ENCODE measurements around the gene MPPED2.
A peak's percentile ranks its signal among the peaks of the same experiment; 100 is the strongest.

Gene MPPED2

GRCh38 chr11:30377347-30377746 is 208.8 kb downstream of the MPPED2 start:
- Histone ChIP-seq H3K36me3 (replicated peaks; ENCODE audit: low read depth, low read length) (no peaks in the 10 kb centered on the region), H3K9ac (ENCODE audit: low read length) (no peak overlapping the region), H3K4me2 (ENCODE audit: low read length) (no peak overlapping the region), H3K27ac (ENCODE audit: low read length) (no peak overlapping the region), H4K20me1 (ENCODE audit: insufficient read depth, low read length) (no peaks in the 10 kb centered on the region), H3K4me3 (ENCODE audit: low read length) (no peak overlapping the region), H3K4me1 (ENCODE audit: low read length) (no peaks in the 10 kb centered on the region), H3K27me3 (ENCODE audit: low read depth, low read length) (0 out of 2 replicates have a peak, but pooled peaks cover 4% of the 10 kb centered on the region), H3K9me3 (ENCODE audit: insufficient read depth, low read length) (no peaks in the 10 kb centered on the region), H3K79me2 (ENCODE audit: low read length) (no peaks in the 10 kb centered on the region), H2AFZ (ENCODE audit: low read depth, low read length) (no peak overlapping the region)
- TF ChIP-seq EZH2phosphoT487 (IDR thresholded peaks at IDR 0.05; ENCODE audit: low read depth): no peak
- TF ChIP-seq, protein P1, sequence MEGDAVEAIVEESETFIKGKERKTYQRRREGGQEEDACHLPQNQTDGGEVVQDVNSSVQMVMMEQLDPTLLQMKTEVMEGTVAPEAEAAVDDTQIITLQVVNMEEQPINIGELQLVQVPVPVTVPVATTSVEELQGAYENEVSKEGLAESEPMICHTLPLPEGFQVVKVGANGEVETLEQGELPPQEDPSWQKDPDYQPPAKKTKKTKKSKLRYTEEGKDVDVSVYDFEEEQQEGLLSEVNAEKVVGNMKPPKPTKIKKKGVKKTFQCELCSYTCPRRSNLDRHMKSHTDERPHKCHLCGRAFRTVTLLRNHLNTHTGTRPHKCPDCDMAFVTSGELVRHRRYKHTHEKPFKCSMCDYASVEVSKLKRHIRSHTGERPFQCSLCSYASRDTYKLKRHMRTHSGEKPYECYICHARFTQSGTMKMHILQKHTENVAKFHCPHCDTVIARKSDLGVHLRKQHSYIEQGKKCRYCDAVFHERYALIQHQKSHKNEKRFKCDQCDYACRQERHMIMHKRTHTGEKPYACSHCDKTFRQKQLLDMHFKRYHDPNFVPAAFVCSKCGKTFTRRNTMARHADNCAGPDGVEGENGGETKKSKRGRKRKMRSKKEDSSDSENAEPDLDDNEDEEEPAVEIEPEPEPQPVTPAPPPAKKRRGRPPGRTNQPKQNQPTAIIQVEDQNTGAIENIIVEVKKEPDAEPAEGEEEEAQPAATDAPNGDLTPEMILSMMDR (IDR thresholded peaks at IDR 0.05; ENCODE audit: low read depth, low read length): no peak

- Histone ChIP-seq H3K4me1 (ENCODE audit: low read length) (peaks cover 11% of the 10 kb centered on the region), H3K79me2 (ENCODE audit: low read length) (no peaks in the 10 kb centered on the region), H3K9me3 (ENCODE audit: insufficient read depth, low read length) (no peaks in the 10 kb centered on the region), H3K9ac (ENCODE audit: low read length) (no peak overlapping the region), H3K27ac (ENCODE audit: low read length) (no peak overlapping the region), H3K4me2 (ENCODE audit: low read length) (no peak overlapping the region), H3K27me3 (ENCODE audit: low read depth, low read length) (no peaks in the 10 kb centered on the region), H3K36me3 (replicated peaks; ENCODE audit: low read depth, low read length) (no peaks in the 10 kb centered on the region), H2AFZ (ENCODE audit: low read depth, low read length) (no peak overlapping the region), H3K4me3 (ENCODE audit: low read length) (no peak overlapping the region), H4K20me1 (ENCODE audit: insufficient read depth, low read length) (no peaks in the 10 kb centered on the region)
- TF ChIP-seq, protein P1 (IDR thresholded peaks at IDR 0.05; ENCODE audit: low read depth, low read length): no peak
- TF ChIP-seq EZH2phosphoT487 (IDR thresholded peaks at IDR 0.05; ENCODE audit: low read depth): no peak
Observed at GRCh38 chr11:30370164-30370563, 216.0 kb downstream of the MPPED2 start.

- Histone ChIP-seq H3K27ac (ENCODE audit: low read length) (no peak overlapping the region), H4K20me1 (ENCODE audit: insufficient read depth, low read length) (no peaks in the 10 kb centered on the region), H2AFZ (ENCODE audit: low read depth, low read length) (no peak overlapping the region), H3K4me1 (ENCODE audit: low read length) (peaks cover 11% of the 10 kb centered on the region), H3K9me3 (ENCODE audit: insufficient read depth, low read length) (no peaks in the 10 kb centered on the region), H3K36me3 (replicated peaks; ENCODE audit: low read depth, low read length) (no peaks in the 10 kb centered on the region), H3K4me2 (ENCODE audit: low read length) (no peak overlapping the region), H3K27me3 (ENCODE audit: low read depth, low read length) (0 out of 2 replicates have a peak, but pooled peaks cover 3% of the 10 kb centered on the region), H3K79me2 (ENCODE audit: low read length) (no peaks in the 10 kb centered on the region), H3K9ac (ENCODE audit: low read length) (no peak overlapping the region), H3K4me3 (ENCODE audit: low read length) (no peak overlapping the region)
- TF ChIP-seq, protein P1 (IDR thresholded peaks at IDR 0.05; ENCODE audit: low read depth, low read length): no peak
- TF ChIP-seq EZH2phosphoT487 (IDR thresholded peaks at IDR 0.05; ENCODE audit: low read depth): no peak
Observed at GRCh38 chr11:30368394-30368793, 217.8 kb downstream of the MPPED2 start.

DNA sequence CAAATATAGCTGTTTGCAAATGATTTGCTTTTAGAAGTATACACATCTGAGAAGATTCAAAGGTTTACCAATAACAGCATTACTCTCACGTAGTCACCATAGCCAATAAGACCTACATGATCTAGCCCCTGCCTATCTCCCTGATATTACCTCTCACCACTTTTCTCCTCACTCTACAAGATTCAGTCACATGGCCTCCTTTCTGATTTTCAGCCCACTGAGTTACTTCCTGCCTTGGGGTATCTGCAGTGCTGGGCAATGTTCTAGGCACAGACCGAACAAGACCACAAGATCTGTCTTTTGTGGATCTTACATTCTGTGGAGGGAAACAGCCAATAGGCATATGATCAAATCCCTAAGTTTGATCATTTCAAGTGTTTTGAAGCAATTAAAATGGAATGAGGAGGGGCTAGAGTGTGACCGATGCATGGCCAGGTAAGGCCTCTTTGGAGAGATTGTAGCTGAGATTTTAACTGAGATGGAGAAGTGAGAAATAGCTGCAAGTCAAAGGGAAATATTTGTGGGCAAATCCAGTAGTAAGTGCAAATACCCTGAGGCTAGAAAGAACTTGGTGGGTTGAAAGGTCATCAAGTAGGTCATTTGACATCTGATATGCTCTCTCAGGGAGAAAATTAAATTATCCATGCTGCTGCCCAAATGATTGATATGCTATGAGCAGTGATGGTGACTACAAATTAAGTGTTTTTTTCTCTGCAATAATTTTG is 220.2 kb downstream of the MPPED2 start:
- Histone ChIP-seq H3K4me2 (ENCODE audit: low read length) (peak overlapping the region; percentile 13), H2AFZ (ENCODE audit: low read depth, low read length) (no peak overlapping the region), H4K20me1 (ENCODE audit: insufficient read depth, low read length) (no peaks in the 10 kb centered on the region), H3K9ac (ENCODE audit: low read length) (no peak overlapping the region), H3K9me3 (ENCODE audit: insufficient read depth, low read length) (no peaks in the 10 kb centered on the region), H3K79me2 (ENCODE audit: low read length) (no peaks in the 10 kb centered on the region), H3K4me3 (ENCODE audit: low read length) (no peak overlapping the region), H3K27me3 (ENCODE audit: low read depth, low read length) (peaks cover 9% of the 10 kb centered on the region; the same call in 1 of the 2 replicates), H3K27ac (ENCODE audit: low read length) (no peak overlapping the region), H3K4me1 (ENCODE audit: low read length) (peaks cover 11% of the 10 kb centered on the region), H3K36me3 (replicated peaks; ENCODE audit: low read depth, low read length) (no peaks in the 10 kb centered on the region)
- TF ChIP-seq, protein P1 (IDR thresholded peaks at IDR 0.05; ENCODE audit: low read depth, low read length): no peak
- TF ChIP-seq EZH2phosphoT487 (IDR thresholded peaks at IDR 0.05; ENCODE audit: low read depth): no peak

Data from OCI-LY3 (cell line).